Endothelial cell of umbilical vein (primary cell): ENCODE data around the gene TMEM144. TPM values are rescaled to one million over a fixed set of nuclear protein-coding genes. Genes with fewer than 3 reads are reported as not detected.

ENCODE experiments used
- BruUV-seq: library from RNA; stranded (reverse); fragments of 400-500 nt; replicated peaks from 2 replicates; lab custom pipeline; 2021; lab: Mats Ljungman, UMichigan
- CTCF ChIA-PET: fragments of 300-600, 350-600 bp; sonication (Branson Sonifier 250); formaldehyde crosslinking; loops from one replicate; lab custom pipeline; 2021; ENCODE audit warnings: antibody characterized with exemption, inconsistent platforms; lab: Charles Lee
- POLR2A ChIA-PET: fragments of 300-600, 350-600 bp; sonication (Branson Sonifier 250); formaldehyde crosslinking; loops from one replicate; lab custom pipeline; 2021; ENCODE audit warnings: antibody characterized with exemption, inconsistent platforms; lab: Charles Lee
- DNase-seq: peaks from one replicate; pipeline ENCODE4 v3.0.0-alpha.2; 2011; ENCODE audit warnings: low read depth, low spot score
- FAIRE-seq: peaks from 2 replicates; lab custom pipeline; 2011; peaks lifted over from hg19 to GRCh38; lab: Jason Lieb, UNC
- H2AFZ ChIP-seq: 2 replicates; pipeline ENCODE4 v1.6.0; 2012; ENCODE audit warnings: low read depth, low read length, control low read depth, inconsistent platforms
- H3K27ac ChIP-seq: 2 replicates; pipeline ENCODE4 v1.5.1; 2011; ENCODE audit warnings: low read depth, mild to moderate bottlenecking, control low read depth, low read length, moderate library complexity; ENCODE audit not compliant: insufficient read depth
- H3K27me3 ChIP-seq, 2 experiments: 2 replicates each; pipeline versions ENCODE4 v1.6.0 to v1.6.1; 2011; ENCODE audit warnings: low read length in 2 of 2, mixed read lengths in 1 of 2; ENCODE audit not compliant: control insufficient read depth in 2 of 2, insufficient read depth in 2 of 2
- H3K36me3 ChIP-seq, 2 experiments: 2 replicates in 1 of 2; 3 replicates in 1 of 2; pipeline ENCODE4 v1.5.1; 2011; ENCODE audit warnings: low read length in 2 of 2, mild to moderate bottlenecking in 1 of 2, moderate library complexity in 1 of 2; ENCODE audit not compliant: control insufficient read depth in 2 of 2, insufficient read depth in 2 of 2; ENCODE audit errors: extremely low read depth in 1 of 2
- H3K4me1 ChIP-seq: 3 replicates; pipeline ENCODE4 v1.5.1; 2011; ENCODE audit warnings: mild to moderate bottlenecking, low read length; ENCODE audit not compliant: control insufficient read depth, insufficient read depth; ENCODE audit errors: extremely low read depth
- H3K4me2 ChIP-seq: 2 replicates; pipeline ENCODE4 v1.6.1; 2011; ENCODE audit warnings: low read length, control low read depth, mixed read lengths; ENCODE audit not compliant: insufficient read depth
- H3K4me3 ChIP-seq, 3 experiments: fragments of 200-600 bp in 1 of 3; sonication (generic), shearing (Covaris generic) in 1 of 3; replicated peaks in 1 of 3; 2 replicates each; pipeline ENCODE4 v1.5.1; 2011 to 2016; ENCODE audit warnings: control low read depth in 3 of 3, low read length in 3 of 3, mild to moderate bottlenecking in 2 of 3, inconsistent platforms in 1 of 3, low read depth in 1 of 3, moderate library complexity in 1 of 3; ENCODE audit not compliant: insufficient read depth in 1 of 3
- H3K79me2 ChIP-seq: 2 replicates; pipeline ENCODE4 v1.6.0; 2012; ENCODE audit warnings: low read length, inconsistent platforms; ENCODE audit not compliant: control insufficient read depth, insufficient read depth
- H3K9ac ChIP-seq: replicated peaks from 2 replicates; pipeline ENCODE3; 2011; ENCODE audit warnings: low read length, control low read depth; ENCODE audit not compliant: insufficient read depth; ENCODE audit errors: extremely low read depth
- H3K9me1 ChIP-seq: replicated peaks from 3 replicates; pipeline ENCODE4 v1.6.0; 2011; ENCODE audit warnings: mild to moderate bottlenecking, low read length; ENCODE audit not compliant: control insufficient read depth, insufficient read depth; ENCODE audit errors: extremely low read depth
- H3K9me3 ChIP-seq: replicated peaks from 2 replicates; pipeline ENCODE4 v1.5.1; 2012; ENCODE audit warnings: low read length, inconsistent platforms; ENCODE audit not compliant: control insufficient read depth, insufficient read depth
- H4K20me1 ChIP-seq: replicated peaks from 2 replicates; pipeline ENCODE3; 2011; ENCODE audit warnings: mild to moderate bottlenecking, low read length; ENCODE audit not compliant: control insufficient read depth, insufficient read depth; ENCODE audit errors: extremely low read depth
- CTCF ChIP-seq, 2 donors: IDR thresholded peaks; 1 replicate in 1 of 2; 2 replicates in 1 of 2; pipeline ENCODE4 v1.5.1; 2011; ENCODE audit warnings: low read length in 2 of 2, mild to moderate bottlenecking in 2 of 2, moderate library complexity in 2 of 2, control low read depth in 1 of 2, inconsistent platforms in 1 of 2, low read depth in 1 of 2; ENCODE audit not compliant: insufficient read depth in 1 of 2; ENCODE audit errors: extremely low read depth in 1 of 2
- EZH2 ChIP-seq: IDR thresholded peaks from 2 replicates; pipeline ENCODE4 v1.6.1; 2012; ENCODE audit warnings: borderline replicate concordance, low read depth, mild to moderate bottlenecking, moderate library complexity, low read length, inconsistent platforms; ENCODE audit not compliant: severe bottlenecking
- GATA2 ChIP-seq: IDR thresholded peaks from 2 replicates; pipeline ENCODE4 v1.7.0; 2011; ENCODE audit warnings: low read depth, mild to moderate bottlenecking, moderate library complexity, mixed read lengths, low read length; ENCODE audit not compliant: insufficient read length, insufficient read depth
- JUN ChIP-seq: IDR thresholded peaks from 2 replicates; pipeline ENCODE4 v1.6.1; 2011; ENCODE audit warnings: borderline replicate concordance, low read depth; ENCODE audit not compliant: insufficient read length, insufficient read depth
- POLR2AphosphoS5 ChIP-seq: IDR thresholded peaks from 2 replicates; pipeline ENCODE4 v1.6.1; 2012; ENCODE audit warnings: low read depth, mild to moderate bottlenecking, control low read depth, low read length, moderate library complexity; ENCODE audit not compliant: insufficient read depth
- dilution Hi-C: fragments of 300-500 bp; cut with MboI; formaldehyde crosslinking; loops from one replicate; pipeline ENCODE4 v1.15.0; 2019; ENCODE audit warnings: low sequenced_read_pairs; ENCODE audit not compliant: extremely low pct_ligation_motif_present
- intact Hi-C: fragments of 100-400 bp; cut with micrococcal nuclease; formaldehyde crosslinking; loops from one replicate; pipeline ENCODE4 v1.10.0; 2022
- polyA plus RNA-seq, 4 experiments: library from polyadenylated mRNA; depleted of rRNA in 3 of 4; stranded (reverse) in 3 of 4; unstranded in 1 of 4; fragments of >200 nt; gene quantifications; 2 replicates each; pipeline versions ENCODE4 v1.2.1 to v1.2.3, GENCODE V29; 2011 to 2012; ENCODE audit warnings: missing spikeins in 1 of 4
- total RNA-seq: library from RNA; stranded (reverse); gene quantifications from 2 replicates; pipeline ENCODE4 v1.2.3, GENCODE V29; 2021
- TF ChIP-seq, protein P1 (sequence below): IDR thresholded peaks from 2 replicates; pipeline ENCODE4 v1.6.1; 2011; ENCODE audit not compliant: insufficient read depth, insufficient read length

Gene TMEM144
- total and polyA plus RNA-seq, 2 donors (not counting 3 experiments of a cell fraction or from before 2014, with no cell fraction given) = 10.5 to 23.0 TPM

DNA sequence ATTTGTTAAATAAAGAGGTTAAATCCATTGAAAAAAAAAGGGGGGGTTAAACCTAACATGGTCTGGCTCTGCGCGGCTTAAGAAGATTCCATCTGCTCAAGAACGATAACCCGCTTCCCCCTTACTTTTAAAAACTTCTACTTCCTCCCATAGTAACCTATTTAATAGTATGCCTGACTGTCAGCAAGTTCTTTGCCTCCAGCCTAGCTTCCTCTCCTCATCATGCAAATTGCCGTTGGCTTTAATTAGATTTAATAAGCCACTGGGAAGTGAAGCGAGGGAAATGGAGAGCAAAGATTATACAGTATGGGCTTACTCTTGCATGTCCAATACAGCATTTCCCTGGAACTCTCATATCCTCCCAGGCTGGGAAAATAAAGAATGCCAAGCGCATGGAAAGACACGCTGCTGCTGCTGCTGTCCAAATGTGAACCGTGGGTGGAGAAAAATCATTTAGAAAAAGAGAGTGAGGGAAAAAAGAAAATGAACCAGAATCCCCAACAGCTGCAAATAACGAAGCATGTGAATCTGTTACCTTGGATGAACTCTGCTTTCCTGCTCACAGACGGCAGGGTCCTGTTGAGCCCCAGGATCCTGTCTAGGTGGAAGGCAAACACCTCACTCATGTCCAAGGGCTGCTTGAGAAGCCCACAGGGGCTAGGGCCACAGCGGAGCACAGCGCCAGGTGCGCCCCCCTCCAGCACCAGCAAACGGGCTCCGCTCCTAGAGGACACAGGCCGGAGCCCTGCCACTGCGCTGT lies 40.2 kb upstream of the TMEM144 start:
- POLR2A ChIA-PET = no interaction called here

More for the DNA sequence above, 40.2 kb upstream of the TMEM144 start:
- H3K4me1 ChIP-seq = peaks cover 41% of the 10 kb centered on the region
- peak; percentile 61 for DNase-seq
- peak overlapping the region; percentile 82 for H3K9ac ChIP-seq
- TF ChIP-seq JUN (no peak), POLR2AphosphoS5 (no peak), EZH2 (no peak), CTCF (IDR thresholded peaks at IDR 0.05; ENCODE audit: extremely low read depth in 1 of 2, insufficient read depth in 1 of 2, low read depth in 1 of 2, low read length in 2 of 2) (no peak), GATA2 (no peak)
- TF ChIP-seq, protein P1, sequence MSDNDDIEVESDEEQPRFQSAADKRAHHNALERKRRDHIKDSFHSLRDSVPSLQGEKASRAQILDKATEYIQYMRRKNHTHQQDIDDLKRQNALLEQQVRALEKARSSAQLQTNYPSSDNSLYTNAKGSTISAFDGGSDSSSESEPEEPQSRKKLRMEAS = no peak
- intact Hi-C loops (loop anchor here (1.0 to 10.0 kb wide), 7 partner anchors 9 to 1695 kb away; partner anchors contain the start of gene TMEM144), dilution Hi-C loops (loop anchor here (25.0 kb wide), 1 partner anchor 158 kb away; no protein-coding TSS in a partner anchor)
- no peaks in the 10 kb centered on the region for H3K9me1 ChIP-seq
- H3K9me3 ChIP-seq = no peaks in the 10 kb centered on the region
- peak overlapping the region; percentile 92 for H3K4me2 ChIP-seq
- H3K36me3 ChIP-seq = peaks cover 0 to 5% of the 10 kb centered on the region in 2 experiments
- H3K79me2 ChIP-seq = peaks cover 66% of the 10 kb centered on the region
- no peaks in the 10 kb centered on the region for H3K27me3 ChIP-seq
- peak overlapping the region; percentile 8 for H2AFZ ChIP-seq
- peak overlapping the region; percentile 54 for H3K27ac ChIP-seq
- H3K4me3 ChIP-seq = peak overlapping the region; percentile 53 to 94 (median 57)
- H4K20me1 ChIP-seq = no peaks in the 10 kb centered on the region
- FAIRE-seq = peak; percentile 55
- CTCF ChIA-PET = interaction anchor here (0.7 to 3.6 kb wide), 23 partner anchors 9 to 191 kb away, joined by 3 to 29 read pairs (median 6); partner anchors contain the start of gene TMEM144
- BruUV-seq = TSS peak; percentile 6
